AG08395 (cell line): Measurements from ENCODE around the gene TGIF2LY.
"Not testable (repeated sequence)": the region's sequence is repeated elsewhere in the genome, so short reads cannot be mapped to it uniquely, and the experiment has no call there.

Experiments used
- DNase-seq: peaks from one replicate; pipeline ENCODE4 v3.0.0; 2012; ENCODE audit warnings: mixed read lengths, low spot score

Gene TGIF2LY

GRCh38 chrY:3578767-3579166 lies at the start of gene TGIF2LY:
TSS of gene TGIF2LY (plus strand) at chrY:3579067. CDS start at chrY:3579245, 178 bp downstream.
- DNase-seq: not testable (repeated sequence)
